GM12872 (cell line): ENCODE measurements around the gene OPRD1.

Experiments used
- TF ChIP-seq, protein P1 (sequence below): IDR thresholded peaks from 3 replicates; pipeline ENCODE4 v1.5.1; 2011; ENCODE audit warnings: low read depth, mild to moderate bottlenecking, low read length, moderate library complexity; ENCODE audit not compliant: insufficient read depth

OPRD1 gene

DNA sequence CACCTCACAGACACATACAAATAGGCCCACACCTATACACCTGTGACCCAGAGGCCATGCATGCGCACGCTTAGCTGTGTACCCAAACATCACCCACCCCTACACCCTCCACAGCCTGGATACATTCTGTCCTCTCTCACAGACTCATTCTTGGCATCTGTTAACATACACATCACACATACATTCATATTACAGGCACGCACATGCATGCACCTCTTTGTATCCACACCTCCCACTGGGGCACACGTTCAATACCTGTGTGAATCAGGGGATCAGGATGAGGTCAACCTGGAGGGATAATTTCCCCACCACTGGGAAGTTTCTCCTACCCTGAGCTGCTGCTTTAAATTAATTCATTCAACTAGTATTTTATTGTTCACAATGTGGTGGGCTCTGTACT lies 66.8 kb downstream of the OPRD1 start:
- TF ChIP-seq, protein P1, sequence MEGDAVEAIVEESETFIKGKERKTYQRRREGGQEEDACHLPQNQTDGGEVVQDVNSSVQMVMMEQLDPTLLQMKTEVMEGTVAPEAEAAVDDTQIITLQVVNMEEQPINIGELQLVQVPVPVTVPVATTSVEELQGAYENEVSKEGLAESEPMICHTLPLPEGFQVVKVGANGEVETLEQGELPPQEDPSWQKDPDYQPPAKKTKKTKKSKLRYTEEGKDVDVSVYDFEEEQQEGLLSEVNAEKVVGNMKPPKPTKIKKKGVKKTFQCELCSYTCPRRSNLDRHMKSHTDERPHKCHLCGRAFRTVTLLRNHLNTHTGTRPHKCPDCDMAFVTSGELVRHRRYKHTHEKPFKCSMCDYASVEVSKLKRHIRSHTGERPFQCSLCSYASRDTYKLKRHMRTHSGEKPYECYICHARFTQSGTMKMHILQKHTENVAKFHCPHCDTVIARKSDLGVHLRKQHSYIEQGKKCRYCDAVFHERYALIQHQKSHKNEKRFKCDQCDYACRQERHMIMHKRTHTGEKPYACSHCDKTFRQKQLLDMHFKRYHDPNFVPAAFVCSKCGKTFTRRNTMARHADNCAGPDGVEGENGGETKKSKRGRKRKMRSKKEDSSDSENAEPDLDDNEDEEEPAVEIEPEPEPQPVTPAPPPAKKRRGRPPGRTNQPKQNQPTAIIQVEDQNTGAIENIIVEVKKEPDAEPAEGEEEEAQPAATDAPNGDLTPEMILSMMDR, result no peak

DNA sequence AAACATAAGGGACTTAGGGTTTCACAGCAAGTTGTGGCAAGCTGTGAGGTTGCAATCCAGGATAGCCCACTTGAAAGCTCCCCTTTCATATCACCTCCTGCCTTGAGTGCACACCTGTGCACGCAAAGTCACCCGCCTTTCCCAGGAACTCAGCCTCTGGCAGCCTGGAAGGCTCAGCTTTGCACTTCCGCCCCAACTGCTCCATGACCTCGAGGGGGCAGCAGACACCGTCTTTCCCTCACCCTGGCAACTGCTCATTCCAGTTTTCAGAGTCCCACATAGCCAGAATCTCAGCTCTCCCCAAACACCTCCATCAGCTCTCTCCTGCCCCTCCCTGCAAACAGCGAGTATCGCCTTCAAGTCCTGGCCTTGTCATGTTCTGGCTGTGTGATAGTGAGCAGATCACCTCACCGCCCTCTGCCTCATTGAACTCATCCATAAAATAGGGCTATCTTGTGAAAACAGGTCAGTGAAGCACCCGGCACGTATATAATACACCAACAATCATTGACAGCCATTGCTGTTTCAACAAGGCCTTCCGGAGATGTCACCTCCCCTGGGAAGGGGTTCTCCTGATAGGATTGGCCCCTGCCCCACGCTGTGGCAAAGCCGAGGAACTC lies 70.1 kb downstream of the OPRD1 start:
- TF ChIP-seq, protein P1, result peak; percentile 97

DNA sequence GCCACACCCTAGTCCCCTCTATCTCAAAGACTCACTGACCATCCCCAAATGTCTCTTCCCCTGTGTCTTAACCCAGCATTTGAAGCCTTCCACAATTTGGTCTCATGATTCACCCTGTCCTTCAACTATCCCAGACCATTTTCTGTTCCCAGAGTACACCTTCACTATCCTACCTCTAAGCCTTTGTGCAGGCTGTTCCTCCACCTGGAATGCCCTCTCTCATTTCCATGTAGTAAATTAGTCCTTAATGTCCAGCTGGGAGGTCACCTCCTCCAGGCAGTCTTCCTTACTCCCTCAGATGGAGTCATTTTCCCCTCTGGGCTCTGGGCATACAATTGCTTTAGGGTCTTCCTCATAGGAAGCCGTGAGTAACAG lies 71.3 kb downstream of the OPRD1 start:
- TF ChIP-seq, protein P1, result no peak

DNA sequence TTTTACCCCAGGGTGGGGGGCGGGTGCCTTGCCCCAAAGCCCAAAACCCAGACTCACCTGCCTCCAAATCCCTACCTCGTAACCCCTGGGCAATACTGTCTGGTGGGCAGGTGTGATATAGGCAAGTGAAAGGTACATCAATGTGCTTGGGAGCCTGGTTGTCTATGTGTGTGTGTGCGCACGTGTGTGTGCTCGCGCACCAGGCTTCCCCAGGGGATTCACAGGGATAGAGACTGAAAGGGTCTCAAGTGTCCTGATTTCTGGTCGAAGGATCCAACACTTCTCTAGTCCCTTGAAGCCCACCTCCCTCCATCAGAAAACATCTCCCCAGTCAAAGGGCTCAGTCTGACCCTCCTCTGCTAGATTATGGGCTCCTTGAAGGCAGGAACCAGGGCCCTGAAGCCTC lies 73.5 kb downstream of the OPRD1 start:
- TF ChIP-seq, protein P1, result no peak

DNA sequence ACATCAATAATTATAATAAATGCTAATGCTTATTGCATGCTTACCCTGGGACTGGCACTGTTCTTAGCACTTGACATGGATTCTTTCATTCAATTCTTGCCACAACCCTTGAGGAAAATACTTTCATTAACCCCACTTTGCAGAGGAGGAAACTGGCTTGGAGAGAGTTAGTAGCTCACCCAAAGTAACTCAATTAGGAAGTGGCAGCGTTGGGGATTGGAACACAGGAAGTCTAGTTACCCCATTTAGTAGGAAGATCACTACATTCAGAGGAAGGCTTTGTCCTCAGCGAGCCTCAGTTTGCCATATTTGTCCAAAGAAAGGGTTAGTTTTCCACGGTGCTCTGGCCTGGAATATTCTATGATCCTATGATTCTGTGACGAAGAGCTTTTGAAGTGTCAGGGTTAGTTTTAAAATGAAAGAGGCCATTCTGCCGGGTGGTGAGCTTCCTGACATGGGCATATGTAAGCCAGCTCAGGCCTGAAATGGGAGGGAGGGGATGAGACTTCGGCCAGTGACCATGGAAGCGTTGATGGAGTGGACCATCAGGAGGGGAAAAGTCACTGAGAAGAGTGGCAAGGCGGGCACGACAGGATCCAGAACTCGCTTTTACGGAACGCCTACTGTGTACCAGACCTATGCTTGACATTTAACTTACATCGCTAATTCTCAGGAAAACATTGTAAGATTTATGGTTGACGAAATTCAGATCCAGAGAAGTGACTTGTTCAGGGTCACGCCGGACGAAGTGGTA lies 74.2 kb downstream of the OPRD1 start:
- TF ChIP-seq, protein P1, result no peak

DNA sequence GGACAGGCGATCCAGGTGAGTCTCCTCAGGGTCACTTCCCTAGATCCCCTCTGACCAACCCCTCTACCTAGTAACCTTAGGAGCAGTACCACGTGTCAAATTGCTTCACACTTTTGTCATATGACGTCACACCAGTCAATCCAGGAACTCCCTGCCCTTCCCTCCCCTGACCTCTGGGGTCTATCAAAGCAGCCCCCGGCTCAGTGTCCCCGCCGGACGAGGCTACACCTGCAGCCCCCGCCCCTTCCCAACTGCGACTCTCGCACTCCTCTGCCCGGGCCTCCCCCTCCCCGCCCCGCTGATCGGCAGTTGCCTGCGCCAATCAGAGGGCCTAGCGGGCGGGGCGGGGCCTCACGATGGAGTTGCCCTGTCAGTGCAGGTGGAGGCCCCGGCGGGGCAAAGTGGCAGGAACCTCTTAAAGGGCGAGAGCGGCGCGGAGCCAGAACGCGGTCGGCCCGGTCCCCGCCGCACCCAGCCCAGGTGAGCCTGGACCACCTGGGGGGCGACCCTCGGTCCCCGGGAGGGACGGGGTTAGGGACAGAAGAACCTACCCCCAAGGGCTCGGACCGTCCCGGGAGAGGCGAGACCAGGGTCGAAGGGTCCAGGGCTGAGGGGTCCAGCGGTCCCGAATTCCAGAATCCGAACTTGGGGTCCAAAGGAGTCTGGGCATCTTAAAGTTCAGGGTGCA lies 74.9 kb downstream of the OPRD1 start:
- TF ChIP-seq, protein P1, result no peak

DNA sequence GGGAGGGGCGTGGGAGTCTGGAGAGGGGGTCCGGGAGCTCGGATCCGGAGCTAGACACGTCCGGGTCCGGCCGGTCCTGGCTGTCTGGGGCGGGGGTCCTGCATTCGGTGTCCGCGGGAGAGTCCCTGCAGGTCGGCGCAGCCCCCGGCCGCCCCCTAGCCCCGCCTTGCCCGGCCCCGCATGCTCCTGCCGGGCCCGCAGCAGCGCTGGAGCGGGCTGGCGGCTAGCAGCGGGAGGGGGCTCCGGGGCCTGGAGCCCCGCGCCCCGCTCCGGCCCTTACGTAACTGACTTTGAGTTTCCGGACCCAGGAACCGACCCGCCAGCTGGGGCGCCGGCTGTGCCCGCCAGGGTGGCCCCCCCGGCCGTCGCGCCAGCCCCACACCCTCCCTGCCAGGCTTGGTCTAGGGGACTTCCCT lies 75.5 kb downstream of the OPRD1 start:
- TF ChIP-seq, protein P1, result no peak
